LoVo (cell line): Measurements from ENCODE around the gene KCNN2.
"Not testable (repeated sequence)": the region's sequence is repeated elsewhere in the genome, so short reads cannot be mapped to it uniquely, and the experiment has no call there.

Source experiments
- DNase-seq: peaks from one replicate; pipeline ENCODE4 v3.0.0-alpha.2; 2016; ENCODE audit warnings: low spot score

The KCNN2 gene

DNA sequence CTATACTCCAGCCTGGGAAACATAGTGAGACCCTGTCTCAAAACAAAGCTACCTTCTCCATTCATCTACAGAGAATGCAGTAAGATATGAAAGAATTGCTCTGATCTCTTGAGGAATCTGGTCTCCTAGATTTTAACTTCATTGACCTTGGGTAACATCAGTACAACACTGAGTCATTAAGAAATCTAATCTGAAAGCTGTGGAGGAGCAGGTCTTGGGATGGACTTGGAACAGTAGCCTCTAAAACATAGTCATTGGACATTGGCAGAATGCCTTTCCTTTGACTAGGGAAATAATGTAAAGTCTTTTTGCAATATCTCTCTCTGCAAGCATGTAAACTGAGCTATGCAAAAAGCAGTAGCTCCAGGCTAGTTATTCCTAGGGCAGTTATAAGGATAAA is 58.1 kb downstream of the KCNN2 start:
- no peak for DNase-seq

DNA sequence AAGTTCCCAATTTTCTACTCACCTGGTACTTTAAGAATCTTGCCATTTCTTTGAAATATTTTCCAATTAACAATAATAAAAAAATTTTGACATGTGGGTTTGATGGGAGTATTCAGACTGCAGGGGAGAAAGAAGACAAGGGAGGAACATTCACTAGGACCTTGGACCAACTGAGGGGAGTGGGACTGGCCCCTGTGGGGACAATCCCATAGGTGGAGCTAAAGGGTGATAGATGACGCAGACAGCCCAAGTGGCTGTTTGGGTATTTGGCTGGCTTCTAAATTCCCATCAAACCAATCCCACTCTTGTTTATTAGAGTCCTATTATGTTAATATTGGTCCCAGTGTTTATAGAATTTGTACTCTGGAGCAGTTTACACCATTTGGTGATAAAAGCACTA is 65.3 kb downstream of the KCNN2 start:
- no peak for DNase-seq

DNA sequence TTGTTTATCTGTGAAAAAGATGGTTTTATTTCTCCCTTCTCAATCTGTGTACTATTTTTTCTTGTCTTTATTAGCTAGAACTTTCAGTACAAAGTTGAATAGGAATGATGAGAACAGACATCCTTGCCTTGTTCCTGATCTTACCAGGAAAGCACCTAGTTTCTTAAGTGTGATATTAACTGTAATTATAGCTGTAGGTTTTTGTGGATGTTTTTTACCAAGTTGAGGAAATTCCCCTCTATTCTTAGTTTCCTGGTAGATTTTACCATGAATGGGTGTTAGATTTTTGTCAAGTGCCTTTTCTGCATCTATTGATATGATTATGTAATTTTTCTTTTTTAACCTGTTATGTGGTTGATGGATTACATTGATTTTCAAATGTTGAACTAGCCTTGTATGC is 68.7 kb downstream of the KCNN2 start:
- DNase-seq: no peak

DNA sequence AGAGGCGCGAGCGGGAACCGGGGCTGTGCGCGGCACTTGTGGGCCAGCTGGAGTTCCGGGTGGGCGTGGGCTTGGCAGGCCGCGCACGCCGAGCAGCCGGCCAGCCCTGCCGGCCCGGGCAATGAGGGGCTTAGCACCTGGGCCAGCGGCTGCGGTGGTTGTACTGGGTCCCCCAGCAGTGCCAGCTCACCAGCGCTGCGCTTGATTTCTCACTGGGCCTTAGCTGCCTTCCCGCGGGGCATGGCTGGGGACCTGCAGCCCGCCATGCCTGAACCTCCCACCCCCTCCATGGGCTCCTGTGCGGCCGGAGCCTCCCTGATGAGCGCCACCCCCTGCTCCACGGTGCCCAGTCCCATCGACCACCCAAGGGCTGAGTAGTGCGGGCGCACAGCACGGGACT is 70.8 kb downstream of the KCNN2 start:
- DNase-seq: not testable (repeated sequence)

DNA sequence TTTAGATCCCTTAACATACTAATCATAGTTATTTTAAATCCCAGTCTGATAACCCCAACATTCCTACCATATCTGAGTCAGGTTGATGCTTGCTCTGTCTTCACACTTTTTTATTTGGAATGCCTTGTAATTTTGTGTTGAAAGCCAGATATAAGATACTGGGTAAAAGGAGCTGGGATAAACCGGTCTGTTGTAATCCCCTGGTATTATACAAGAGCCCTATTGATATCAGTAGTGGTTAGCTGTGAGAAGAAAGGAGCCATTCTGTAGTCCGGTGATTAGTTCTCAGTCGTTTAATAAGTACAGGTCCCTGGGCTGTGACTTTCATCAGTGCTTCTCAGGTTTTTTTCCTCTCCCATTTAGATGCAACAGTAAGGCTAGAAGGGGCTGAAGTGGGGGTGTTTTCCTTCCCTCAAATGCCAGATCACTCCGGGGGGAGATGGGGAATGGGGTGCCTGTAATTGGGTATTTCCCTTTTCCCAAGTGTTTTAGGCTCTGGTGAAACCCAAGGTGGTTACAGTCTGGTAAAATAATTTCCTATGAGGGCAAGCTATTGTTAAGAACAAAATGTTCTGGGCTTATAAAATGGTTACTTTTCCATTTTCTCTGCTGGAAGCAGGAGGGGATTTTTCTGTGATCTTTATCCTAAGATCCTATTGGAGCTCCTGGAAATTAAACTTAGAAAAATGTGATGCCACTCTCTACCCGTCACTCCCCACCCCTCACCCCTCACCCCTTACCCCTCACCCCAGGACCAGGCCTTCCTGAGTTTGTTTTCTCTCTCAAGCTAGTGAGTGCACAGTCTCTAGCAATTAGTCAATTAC is 72.7 kb downstream of the KCNN2 start:
- no peak for DNase-seq

GRCh38 chr5:114435220-114435481 is 73.3 kb downstream of the KCNN2 start:
- no peak for DNase-seq

GRCh38 chr5:114435885-114436299 is 74.0 kb downstream of the KCNN2 start:
- DNase-seq: no peak

DNA sequence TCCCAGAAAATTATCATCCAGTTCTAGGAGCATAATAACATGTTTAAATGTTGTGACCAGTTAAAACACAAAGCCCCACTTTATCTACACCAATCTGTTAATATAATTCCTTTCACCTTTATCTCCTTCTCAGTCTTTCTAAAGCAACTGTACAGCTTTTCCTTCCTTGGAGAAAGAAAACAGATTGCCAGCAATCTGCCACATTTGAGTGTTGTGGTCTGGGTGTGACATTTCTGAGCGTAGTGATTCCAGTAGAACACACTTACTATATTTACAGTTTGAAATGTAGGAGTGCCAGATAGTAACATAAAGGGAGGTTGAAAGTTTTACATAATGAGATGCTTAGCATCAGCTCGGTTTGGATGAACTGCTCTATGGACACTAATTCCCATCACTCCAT is 76.1 kb downstream of the KCNN2 start:
- DNase-seq: no peak

DNA sequence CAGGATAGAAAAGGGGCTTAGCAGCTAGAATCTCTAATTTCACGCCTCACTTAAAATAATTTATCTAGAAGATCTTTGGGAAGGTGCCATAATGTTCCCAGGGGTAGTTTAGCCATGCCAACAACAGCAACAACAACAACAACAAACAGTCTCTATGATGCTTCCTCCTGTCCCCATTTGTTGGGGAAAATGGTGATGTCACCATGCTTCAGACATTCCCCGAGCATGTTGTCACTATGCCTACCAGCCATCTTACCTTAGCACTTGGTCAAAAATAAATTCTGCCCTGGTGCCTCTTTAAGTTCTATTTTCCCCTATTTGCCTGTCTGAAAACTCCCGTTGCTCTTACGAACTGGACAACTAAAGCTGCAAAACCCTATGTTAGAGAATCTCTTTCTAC is 76.6 kb downstream of the KCNN2 start:
- DNase-seq: no peak

GRCh38 chr5:114447084-114447773 is 85.4 kb downstream of the KCNN2 start:
- no peak for DNase-seq

- DNase-seq: no peak
Observed at GRCh38 chr5:114448481-114448880, 86.6 kb downstream of the KCNN2 start.

DNA sequence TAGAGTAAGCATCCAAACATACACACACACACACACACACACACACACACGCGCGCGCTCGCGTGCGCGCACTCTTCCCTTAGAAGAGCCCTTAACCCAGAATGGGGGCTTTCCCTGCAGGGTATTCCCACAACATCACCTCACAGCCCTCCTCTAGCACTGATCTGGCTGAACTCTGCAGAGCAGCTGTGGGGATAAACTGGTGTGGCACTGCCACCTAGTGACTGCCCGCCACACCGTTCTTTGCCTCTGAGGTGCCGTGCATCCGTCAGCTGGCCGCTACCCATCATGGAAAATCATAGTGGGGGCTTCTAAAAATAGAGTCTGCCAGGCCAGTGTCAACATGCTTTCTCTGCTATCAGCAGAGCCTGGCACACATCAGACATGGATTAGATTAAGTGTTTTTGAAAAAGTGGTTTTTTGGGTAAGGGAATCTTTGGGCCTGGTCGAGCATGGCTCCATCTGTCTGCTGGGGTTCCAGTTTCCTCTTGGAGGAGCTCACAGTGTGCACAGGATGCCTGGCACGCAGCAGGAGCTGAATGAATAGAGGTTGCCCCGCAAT is 88.1 kb downstream of the KCNN2 start:
- peak; percentile 72 for DNase-seq

- no peak for DNase-seq
Observed at GRCh38 chr5:114450437-114450836, 88.6 kb downstream of the KCNN2 start.

DNA sequence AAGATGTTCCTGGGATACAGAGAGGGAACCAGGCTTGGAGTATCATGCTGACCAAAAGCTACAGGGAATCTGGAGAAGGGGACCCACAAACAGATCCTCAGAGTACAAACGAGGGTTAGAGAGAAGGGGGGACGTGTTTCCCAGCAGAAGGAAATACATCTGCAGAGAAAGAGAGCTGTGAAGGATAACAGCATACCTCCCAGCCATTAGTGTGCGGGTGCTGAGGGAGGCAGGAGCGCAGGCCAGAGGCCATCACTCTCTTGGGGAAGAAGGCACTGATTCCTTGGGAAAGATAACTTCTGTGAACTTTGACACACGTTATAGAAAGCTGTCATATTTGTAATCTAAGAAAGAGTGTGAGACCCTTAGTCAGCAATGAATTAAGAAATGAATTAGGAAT is 96.9 kb downstream of the KCNN2 start:
- no peak for DNase-seq

DNA sequence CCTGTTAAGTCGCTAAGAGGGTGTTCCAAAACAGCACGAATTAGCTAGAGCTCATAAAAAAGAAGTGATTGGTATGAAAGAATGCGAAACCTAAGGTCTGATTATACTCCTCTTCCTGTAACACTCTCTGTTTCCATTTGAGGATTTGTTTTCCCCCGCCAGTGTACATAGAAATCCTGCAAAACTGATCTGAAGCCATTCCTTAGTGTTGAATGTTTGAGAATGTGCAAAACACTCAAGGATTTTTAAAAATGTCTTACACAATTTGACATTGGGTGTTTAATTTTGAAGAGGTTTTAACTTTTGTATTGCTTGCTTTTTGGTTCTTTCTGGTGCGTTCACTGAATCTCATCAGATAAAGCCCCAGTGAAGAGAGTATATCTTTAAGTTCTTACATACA is 105.3 kb downstream of the KCNN2 start:
- no peak for DNase-seq

- peak; percentile 58 for DNase-seq
Observed at GRCh38 chr5:114467729-114468128, 105.9 kb downstream of the KCNN2 start.

GRCh38 chr5:114469372-114469771 is 107.5 kb downstream of the KCNN2 start:
- no peak for DNase-seq

DNA sequence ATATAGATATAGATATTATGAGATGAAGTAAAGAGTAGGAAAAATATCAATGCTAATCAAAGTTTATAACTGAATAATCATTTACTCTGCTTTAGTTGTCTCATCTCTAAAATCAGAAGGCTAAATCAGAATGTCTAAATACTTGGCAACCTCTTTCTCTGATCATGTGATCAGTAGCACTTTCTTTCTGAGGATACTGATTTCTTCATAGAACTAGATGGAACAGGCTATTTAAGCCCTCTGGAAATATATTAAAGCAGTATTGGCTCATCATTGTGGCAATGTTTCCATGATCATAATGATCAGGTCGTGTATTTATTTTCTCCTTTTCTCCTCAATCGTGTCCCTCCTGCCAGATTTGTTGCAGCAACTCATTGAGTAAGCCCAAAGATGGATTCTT is 109.7 kb downstream of the KCNN2 start:
- DNase-seq: no peak

- no peak for DNase-seq
Observed at GRCh38 chr5:114473541-114473940, 111.7 kb downstream of the KCNN2 start.

DNA sequence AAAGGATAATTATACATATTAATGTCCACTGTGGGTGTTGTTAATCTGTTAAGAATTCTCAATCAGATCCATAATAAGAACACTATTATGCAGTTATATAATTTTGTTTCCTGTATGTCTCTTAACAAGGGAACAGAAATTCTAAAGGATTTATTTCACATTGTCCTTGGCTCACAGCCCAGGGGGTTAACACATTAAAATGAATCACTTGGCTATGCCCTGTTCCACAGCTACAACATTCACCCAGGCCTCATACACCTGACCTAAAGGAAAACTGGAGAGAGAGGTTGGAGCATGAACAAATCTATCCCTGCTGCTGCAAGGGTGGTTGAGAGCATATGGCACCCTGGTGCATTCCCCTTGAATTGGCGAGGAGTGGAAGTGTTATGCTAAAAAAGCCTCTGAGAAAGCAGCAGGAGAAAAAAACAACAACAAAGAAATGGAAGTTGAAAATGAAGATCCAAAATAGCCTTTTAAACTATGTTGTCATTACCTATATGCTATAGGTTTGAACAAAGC is 116.0 kb downstream of the KCNN2 start:
- no peak for DNase-seq

DNA sequence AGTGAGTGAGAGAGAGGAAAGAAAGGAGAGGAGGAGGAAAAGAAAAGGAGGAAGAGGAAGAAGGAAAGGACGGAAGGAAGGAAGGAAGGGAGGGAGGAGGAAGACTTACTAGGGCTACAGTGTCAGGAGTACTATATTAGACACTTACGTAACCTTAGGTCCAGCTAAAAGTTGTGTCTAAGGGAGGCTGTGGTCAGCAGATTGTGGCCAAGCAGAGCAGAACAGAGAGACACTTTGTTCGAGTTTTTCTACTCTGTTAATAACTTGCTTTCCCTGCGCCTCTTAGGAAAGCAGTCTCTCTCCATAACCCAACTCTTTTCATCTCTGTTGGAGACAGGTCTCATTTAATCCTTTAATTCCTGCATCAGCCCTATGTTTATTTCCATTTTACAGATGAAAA is 138.9 kb downstream of the KCNN2 start:
- no peak for DNase-seq

- DNase-seq: no peak
Observed at GRCh38 chr5:114504560-114504959, 142.7 kb downstream of the KCNN2 start.

GRCh38 chr5:114524221-114524620 is 162.4 kb downstream of the KCNN2 start:
- DNase-seq: no peak
